Measurements from ENCODE around the gene CNDP1.

CNDP1 gene

DNA sequence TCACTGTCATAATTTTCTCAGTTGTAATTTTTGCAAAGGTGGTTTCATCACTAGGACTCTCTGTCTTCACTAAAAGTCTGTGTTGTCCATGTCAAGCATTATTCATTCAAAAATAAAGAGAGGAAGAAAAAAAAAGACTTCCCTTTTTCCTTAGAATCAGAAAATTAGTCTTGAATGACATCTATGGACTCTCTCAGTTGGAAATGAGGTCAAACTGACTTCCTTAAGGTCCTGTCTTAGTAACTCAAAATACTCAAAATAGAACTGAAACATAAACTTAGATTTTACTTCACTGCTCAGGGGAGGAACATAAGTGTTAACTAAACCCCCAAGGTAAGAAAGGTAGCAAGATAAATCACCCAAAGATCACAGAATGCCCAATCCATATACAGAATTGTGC is 61.1 kb downstream of the CNDP1 start:
- no peak for DNase-seq

DNA sequence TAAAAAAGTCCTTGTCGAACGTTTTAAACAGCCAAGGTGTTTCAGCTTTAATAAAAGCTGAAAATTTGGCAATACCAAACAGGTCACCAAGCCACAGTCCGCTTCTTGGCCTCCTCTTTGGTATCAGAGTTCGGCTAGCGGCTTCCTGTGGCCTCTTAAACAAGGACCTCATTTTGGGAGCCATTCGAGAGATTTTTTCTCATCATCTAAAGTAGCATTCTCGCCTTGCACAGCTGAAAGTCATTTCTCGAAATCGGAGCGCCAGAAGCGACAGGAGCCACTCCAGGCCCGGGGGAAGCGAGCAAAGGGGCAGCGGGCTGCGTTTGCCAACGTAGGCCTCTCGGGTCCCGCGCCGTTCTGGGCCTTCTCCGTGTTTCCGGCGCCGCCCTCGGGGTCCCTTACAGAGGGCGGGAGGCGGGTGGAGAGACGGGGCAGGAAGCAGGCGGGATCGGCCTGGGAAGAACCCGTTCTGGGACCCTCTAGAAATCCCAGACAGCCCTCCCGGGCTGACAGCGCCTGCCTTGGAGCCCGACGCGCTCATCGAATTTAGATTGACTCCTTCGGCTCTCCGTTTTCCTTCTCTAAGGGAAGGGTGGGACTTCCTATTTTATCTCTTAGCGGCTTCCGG is 62.8 kb downstream of the CNDP1 start:
- peak; percentile 64 for DNase-seq

DNA sequence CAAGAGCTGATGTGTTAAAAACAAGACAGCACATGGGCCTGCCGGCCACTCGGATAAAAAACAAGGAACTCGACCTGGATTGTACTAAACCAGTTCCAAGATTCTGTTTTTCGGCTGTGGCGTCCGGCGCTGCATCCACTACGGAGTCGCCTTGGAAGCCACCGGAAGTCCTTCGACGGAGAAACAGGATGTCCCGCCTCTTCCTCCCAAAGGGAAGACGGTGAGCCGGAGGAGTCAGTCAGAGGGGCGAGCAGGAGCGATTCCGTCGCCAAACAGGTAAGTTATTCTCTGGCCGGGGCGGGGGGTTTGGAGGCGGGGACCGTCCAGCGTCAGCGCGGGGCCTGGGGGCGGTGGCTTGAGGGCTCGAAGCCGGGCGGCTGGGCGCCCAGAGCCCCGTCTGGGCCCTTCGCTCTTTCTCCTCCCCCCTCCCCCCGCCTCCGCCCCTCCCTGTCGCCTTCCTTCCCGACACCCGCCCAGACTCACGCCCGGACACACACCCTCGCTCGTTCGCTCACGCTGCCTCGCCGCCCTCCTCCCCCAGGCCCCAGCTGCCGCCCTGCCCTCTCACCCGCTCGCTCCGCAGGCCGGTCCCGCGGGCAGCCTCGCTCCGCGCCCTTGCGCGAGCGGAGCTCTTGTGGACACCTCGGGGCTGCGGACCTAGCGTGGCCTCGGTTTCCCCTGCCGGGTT is 63.5 kb downstream of the CNDP1 start, which contains the start of gene ZNF407:
Gene ZNF407 (plus strand): TSS at position 209 of the 688 bp plus-strand sequence. CDS start 33,150 bp downstream, outside the sequence.
- peak; percentile 85 for DNase-seq

DNA sequence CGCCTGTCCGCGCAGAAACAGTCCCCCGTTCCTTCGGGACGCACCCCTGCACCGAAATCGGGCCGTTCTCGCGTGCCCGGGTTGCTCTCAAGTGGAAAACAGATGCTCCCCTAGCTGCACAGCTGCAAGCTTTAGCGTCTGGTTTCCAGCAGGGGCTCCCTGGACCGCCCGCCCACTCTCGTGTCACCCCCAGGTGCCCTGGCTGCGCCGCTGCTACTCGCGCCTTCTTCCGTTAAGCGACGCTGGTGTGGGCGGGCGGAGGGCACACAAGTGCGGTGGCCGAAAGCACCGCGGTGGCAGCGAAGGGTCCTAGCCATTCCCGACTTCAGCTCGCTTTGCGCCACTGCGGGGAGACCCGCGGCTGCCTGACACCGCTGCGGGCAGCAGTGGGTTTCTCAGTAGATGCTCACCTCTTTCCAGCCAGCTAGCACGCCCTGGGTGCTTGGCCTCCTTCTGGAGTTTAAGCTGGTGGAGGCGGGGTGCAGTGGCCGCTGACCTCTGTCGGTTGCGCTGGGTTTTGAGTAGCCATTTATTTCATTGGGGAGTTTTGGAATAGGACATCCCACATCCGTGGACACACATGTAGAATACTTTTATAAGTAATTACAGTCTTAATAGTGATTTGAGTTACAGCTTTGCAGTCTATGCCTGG is 64.2 kb downstream of the CNDP1 start:
- DNase-seq = peak; percentile 71

DNA sequence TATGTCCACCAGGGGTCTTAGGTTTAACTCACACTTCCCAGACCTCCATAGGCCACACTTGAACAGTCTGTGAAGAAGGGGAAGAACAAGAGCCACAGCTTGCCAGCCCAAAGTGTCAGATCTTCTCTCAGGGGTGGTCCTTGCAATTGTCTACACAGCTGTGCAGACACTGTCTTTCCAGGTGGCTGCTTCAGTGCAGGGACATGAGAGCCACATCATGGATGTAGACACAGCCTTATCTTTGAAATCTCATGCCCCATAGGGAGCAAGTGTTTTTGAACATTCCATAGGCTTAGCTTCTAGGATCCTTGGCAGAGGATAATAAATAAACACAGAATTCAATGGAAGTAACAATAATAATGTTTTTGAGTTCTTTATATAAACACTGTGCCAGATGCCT is 70.1 kb downstream of the CNDP1 start:
- DNase-seq = no peak

DNA sequence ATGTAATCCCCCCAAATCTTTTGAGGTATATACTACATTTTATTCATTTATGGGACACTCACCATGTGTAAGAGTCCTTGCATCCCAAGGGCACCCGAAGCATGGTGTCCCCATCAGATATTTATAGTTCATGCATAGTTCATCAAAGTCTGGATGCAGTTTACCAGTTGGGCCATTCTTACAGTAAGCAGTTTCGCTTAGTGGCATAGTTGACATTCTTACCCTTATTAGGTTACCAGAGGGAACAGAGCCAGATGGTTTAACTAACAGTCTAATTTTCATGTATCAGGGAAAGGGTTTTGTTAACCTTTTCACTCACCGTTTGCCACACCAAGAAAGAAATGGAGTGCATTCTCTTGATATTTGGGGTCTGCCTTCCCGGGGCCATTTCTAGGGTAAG is 70.5 kb downstream of the CNDP1 start:
- no peak for DNase-seq

- DNase-seq = no peak
Measured at GRCh38 chr18:74608681-74609080, 74.4 kb downstream of the CNDP1 start.

DNA sequence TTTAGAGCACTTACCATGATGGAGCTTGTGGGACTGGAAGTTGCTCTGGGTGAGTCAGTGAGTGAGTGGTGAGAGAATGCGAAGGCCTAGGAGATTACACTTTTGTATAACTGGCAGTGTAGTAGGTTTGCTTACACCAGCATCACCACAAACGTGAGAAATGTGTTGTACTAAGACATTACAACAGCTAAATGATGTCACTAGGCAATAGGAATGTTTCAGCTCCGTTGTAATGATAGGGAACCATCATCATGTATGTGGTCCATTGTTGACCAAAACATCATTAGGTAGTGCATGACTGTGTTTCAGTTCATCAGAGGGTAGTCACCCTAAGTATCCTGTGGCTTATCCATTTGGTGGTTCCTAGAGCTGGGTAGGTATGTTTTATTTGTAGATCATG is 75.2 kb downstream of the CNDP1 start:
- no peak for DNase-seq

GRCh38 chr18:74610051-74610615 is 75.8 kb downstream of the CNDP1 start:
- no peak for DNase-seq

- DNase-seq = no peak
Measured at GRCh38 chr18:74610860-74611259, 76.6 kb downstream of the CNDP1 start.

GRCh38 chr18:74611765-74612164 is 77.5 kb downstream of the CNDP1 start:
- DNase-seq = no peak

DNA sequence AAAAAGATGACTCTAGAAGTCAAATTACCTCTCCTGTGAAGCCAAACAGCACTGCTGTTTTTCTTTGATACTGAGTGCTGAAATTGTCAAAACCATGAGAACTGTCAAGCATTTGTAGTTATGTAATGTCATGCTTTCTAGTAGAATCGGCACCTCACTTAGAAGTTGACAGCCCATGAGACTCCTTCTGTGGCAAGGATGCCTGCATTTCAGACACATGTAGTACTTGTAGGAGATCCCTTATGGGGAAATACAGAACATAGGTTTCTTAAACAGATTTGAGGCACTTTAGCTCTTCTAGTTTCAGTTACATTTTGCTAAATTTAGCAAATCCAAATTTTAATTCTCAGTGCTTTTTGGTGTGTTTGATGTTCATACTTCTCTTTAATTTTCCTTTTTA is 79.1 kb downstream of the CNDP1 start:
- DNase-seq = no peak

DNA sequence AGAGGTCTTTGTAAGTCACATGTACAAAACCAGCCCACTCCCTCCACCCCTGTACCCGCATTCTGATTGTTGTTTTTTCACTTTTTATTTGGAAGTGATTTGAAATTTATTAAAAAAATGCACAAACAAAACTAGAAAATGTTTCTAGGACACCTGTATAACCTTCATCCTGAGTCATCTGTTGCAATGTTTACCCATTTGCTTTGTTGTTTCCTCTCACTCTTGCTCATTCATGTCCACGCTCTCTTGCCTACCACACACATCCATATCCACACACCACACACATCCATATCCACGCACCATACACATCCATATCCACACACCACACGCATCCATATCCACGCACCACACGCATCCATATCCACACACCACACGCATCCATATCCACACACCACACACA is 82.2 kb downstream of the CNDP1 start:
- DNase-seq = no peak

GRCh38 chr18:74617486-74617885 is 83.2 kb downstream of the CNDP1 start:
- no peak for DNase-seq

GRCh38 chr18:74622072-74622471 is 87.8 kb downstream of the CNDP1 start:
- DNase-seq = no peak

DNA sequence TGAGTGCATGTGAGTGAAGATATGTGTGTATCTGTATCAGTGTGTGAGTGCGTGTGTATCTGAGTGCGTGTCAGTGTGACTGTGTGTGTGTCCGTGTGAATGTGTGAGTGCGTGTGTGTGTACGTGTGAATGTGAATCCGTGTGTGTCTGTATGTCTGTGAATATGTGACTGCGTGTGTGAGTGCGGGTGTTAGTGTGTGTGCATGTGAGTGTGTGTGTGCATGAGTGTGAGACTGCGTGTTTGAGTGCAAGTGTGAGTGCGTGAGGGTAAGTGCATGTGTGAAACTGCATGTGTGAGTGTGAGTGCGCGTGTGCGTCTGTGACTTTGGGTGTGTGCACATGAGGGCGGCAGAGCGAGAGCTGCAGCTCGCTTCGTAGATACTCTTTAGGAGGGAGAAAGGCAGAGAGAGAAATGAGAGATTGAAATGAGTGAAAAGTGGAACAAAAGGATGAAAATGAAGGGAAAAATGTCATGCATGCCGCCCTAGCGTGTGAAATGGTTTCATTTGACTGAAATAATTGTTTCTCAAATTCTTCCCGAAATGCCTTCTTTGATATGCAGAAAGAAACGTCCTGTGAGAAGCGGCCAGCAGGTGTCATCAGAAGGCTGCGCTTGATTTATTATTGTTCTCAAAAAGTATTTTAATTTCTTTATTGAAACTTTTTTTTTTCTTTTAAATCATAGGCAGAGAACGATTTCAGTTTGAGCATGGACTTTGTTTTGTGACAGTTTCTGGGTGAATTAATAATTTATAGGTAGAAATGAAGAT is 88.9 kb downstream of the CNDP1 start:
- DNase-seq = no peak

GRCh38 chr18:74624466-74624865 is 90.2 kb downstream of the CNDP1 start:
- no peak for DNase-seq

- no peak for DNase-seq
Measured at GRCh38 chr18:74625157-74625556, 90.9 kb downstream of the CNDP1 start.

- DNase-seq = no peak
Measured at GRCh38 chr18:74626049-74626874, 92.0 kb downstream of the CNDP1 start.

GRCh38 chr18:74630804-74631203 is 96.5 kb downstream of the CNDP1 start:
- no peak for DNase-seq

DNA sequence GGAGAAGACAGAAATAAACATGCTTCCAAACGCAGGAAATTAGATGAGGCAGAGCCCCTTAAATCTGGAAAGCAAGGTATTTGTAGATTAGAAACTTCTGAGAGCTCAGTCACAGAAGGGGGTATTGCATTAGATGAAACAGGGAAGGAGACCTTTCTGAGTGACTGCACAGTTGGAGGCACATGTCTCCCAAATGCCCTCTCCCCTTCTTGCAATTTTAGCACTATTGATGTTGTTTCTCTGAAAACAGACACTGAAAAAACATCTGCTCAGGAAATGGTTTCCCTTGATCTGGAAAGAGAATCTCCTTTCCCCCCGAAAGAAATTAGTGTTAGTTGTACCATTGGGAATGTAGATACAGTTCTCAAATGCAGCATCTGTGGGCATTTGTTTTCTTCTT is 96.9 kb downstream of the CNDP1 start:
- no peak for DNase-seq

Measured in stimulated activated CD4-positive, alpha-beta T cell treated with anti-CD3 and anti-CD28 coated beads, Interleukin-1b, Interleukin-23, amount 100 ng/mL, for 48 hours (primary cell).